K562 (cell line): Measurements from ENCODE around the gene FTSJ3. TPM values are rescaled to one million over a fixed set of nuclear protein-coding genes. Genes with fewer than 3 reads are reported as not detected.
A peak's percentile ranks its signal among the peaks of the same experiment; 100 is the strongest.

ENCODE experiments used
- KDM2B ChIP-seq: fragments of 250-450 bp; sonication (Bioruptor Pico); IDR thresholded peaks from 2 replicates; pipeline ENCODE4 v1.8.0; 2021; ENCODE audit warnings: mild to moderate bottlenecking, moderate library complexity
- SMAD4 ChIP-seq: fragments of 250-450 bp; sonication (Bioruptor Pico); conservative IDR thresholded peaks from 2 replicates; pipeline ENCODE4 v1.8.0; 2021; ENCODE audit warnings: inconsistent platforms, mild to moderate bottlenecking, moderate library complexity
- ZBTB40 ChIP-seq, 2 experiments: fragments of 450-650 bp in 1 of 2; sonication (generic) in 1 of 2; formaldehyde crosslinking in 1 of 2; IDR thresholded peaks; 2 replicates each; pipeline versions ENCODE4 v1.7.1 to v1.9.0; 2016 to 2022; ENCODE audit warnings: inconsistent platforms in 1 of 2, mild to moderate bottlenecking in 1 of 2, missing genetic modification reagents in 1 of 2
- ZNF263 ChIP-seq: sonication (generic); formaldehyde crosslinking; IDR thresholded peaks from 2 replicates; pipeline ENCODE4 v1.8.0; 2022; ENCODE audit warnings: mild to moderate bottlenecking, missing genetic modification reagents, borderline replicate concordance
- polyA plus RNA-seq, 8 experiments: library from polyadenylated mRNA; depleted of rRNA in 4 of 8; stranded (reverse) in 5 of 8; unstranded in 3 of 8; fragments of >200 nt; fragmentation: Nextera tagmentation in 2 of 8; fragmentation: Illumina TruSeq in 1 of 8; extraction: Ambion mirVana in 2 of 8; extraction: Trizol in 1 of 8; gene quantifications; 2 replicates each; pipeline versions ENCODE4 v1.2.1 to v1.2.3, GENCODE V29; 2011 to 2014; ENCODE audit warnings: inconsistent platforms in 1 of 8, missing spikeins in 1 of 8
- total RNA-seq, 7 experiments: library from RNA; depleted of rRNA in 6 of 7; stranded (reverse); fragments of >200 nt in 6 of 7; fragmentation: Illumina TruSeq in 2 of 7; extraction: Trizol in 2 of 7; gene quantifications; 2 replicates each; pipeline versions ENCODE4 v1.2.1 to v1.2.3, GENCODE V29; 2011 to 2021; ENCODE audit warnings: low replicate concordance in 1 of 7
- TF ChIP-seq, protein P1 (sequence below), 3 experiments: fragments of 200-800 bp in 1 of 3; fragments of 250-450 bp in 1 of 3; fragments of 450-650 bp in 1 of 3; sonication (Bioruptor Pico) in 1 of 3; sonication (Bioruptor generic) in 1 of 3; formaldehyde crosslinking in 1 of 3; IDR thresholded peaks; 2 replicates each; pipeline versions ENCODE4 v1.6.1 to v1.8.0; 2016 to 2022; ENCODE audit warnings: mild to moderate bottlenecking in 2 of 3, missing genetic modification characterization in 2 of 3, missing compliant biosample characterization in 1 of 3, moderate library complexity in 1 of 3
- TF ChIP-seq, protein P2 (sequence below): conservative IDR thresholded peaks from 2 replicates; pipeline ENCODE4 v1.6.1; 2011; ENCODE audit warnings: low read depth, mild to moderate bottlenecking, low read length; ENCODE audit not compliant: control insufficient read depth
- TF ChIP-seq, protein P3 (sequence below), 2 experiments: fragments of 450-650 bp; conservative IDR thresholded peaks; 2 replicates each; pipeline ENCODE4 v1.6.1; 2017; ENCODE audit warnings: mild to moderate bottlenecking in 2 of 2, moderate library complexity in 2 of 2

The FTSJ3 gene
- total and polyA plus RNA-seq, 9 of the 15 experiments (the other 6 are each of a cell fraction or from before 2014, with no cell fraction given) = 18.0 to 65.6 (median 52.4) TPM

DNA sequence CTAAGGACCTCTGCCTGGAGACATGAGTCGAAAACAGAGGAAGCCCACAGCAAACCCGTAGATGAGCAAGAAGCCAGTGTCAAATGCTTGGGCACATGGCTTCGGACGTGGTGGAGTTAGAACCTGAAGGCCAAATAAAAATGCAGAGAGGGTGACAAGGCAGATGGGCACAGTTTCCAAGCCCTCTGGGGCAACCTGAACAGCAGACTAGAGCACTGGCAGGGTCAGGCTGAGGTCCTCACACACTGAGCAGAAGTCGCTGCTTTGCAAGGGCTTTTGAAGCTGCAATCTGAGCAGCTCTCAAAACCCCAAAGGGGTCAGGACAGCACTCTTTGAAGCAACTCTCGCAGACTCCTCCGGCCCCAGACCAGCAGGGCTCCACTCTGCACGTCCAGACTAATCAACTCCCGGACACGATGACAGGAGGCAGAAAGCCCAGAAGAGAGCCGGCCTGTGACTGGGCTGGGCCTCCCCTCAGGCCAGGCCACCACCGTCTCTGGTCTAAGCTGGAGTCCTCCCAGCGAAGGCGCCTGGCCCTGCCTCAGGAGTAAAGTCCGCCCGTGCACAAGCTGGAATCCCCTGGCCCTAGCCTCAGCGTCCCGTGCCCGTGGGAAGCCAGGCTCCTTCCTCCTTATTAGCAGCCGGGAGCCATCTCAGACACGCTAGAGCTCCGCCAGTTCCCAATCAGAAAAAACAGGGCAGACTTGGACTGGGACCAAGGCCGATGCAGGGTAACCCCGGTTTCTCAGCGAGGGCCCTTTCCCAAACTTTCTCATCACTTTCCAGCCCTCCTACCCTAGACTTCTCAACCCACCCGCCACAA lies 14.1 kb upstream of the FTSJ3 start (continued):
- TF ChIP-seq, protein P1, sequence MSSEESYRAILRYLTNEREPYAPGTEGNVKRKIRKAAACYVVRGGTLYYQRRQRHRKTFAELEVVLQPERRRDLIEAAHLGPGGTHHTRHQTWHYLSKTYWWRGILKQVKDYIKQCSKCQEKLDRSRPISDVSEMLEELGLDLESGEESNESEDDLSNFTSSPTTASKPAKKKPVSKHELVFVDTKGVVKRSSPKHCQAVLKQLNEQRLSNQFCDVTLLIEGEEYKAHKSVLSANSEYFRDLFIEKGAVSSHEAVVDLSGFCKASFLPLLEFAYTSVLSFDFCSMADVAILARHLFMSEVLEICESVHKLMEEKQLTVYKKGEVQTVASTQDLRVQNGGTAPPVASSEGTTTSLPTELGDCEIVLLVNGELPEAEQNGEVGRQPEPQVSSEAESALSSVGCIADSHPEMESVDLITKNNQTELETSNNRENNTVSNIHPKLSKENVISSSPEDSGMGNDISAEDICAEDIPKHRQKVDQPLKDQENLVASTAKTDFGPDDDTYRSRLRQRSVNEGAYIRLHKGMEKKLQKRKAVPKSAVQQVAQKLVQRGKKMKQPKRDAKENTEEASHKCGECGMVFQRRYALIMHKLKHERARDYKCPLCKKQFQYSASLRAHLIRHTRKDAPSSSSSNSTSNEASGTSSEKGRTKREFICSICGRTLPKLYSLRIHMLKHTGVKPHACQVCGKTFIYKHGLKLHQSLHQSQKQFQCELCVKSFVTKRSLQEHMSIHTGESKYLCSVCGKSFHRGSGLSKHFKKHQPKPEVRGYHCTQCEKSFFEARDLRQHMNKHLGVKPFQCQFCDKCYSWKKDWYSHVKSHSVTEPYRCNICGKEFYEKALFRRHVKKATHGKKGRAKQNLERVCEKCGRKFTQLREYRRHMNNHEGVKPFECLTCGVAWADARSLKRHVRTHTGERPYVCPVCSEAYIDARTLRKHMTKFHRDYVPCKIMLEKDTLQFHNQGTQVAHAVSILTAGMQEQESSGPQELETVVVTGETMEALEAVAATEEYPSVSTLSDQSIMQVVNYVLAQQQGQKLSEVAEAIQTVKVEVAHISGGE (CRISPR knock-in tag; IDR thresholded peaks at IDR 0.05) = 0 out of 6 replicates have a peak, but pooled peaks of 1 of the 3 experiments have one; percentile 15
- peak; percentile 30; the same call in 1 of the 2 replicates for TF ChIP-seq ZNF263 (CRISPR knock-in tag)
- TF ChIP-seq, protein P2, sequence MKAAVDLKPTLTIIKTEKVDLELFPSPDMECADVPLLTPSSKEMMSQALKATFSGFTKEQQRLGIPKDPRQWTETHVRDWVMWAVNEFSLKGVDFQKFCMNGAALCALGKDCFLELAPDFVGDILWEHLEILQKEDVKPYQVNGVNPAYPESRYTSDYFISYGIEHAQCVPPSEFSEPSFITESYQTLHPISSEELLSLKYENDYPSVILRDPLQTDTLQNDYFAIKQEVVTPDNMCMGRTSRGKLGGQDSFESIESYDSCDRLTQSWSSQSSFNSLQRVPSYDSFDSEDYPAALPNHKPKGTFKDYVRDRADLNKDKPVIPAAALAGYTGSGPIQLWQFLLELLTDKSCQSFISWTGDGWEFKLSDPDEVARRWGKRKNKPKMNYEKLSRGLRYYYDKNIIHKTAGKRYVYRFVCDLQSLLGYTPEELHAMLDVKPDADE = 0 out of 2 replicates have a peak, but pooled peaks have one; percentile 46
- TF ChIP-seq SMAD4 (CRISPR knock-in tag) = 0 out of 2 replicates have a peak, but pooled peaks have one; percentile 6
- peak; percentile 26; the same call in 1 of the 2 replicates for TF ChIP-seq ZBTB40 (IDR thresholded peaks at IDR 0.05)
- no peak for TF ChIP-seq ZBTB40 (CRISPR knock-in tag; IDR thresholded peaks at IDR 0.05)
- no peak for TF ChIP-seq KDM2B (CRISPR knock-in tag)
- TF ChIP-seq, protein P3, sequence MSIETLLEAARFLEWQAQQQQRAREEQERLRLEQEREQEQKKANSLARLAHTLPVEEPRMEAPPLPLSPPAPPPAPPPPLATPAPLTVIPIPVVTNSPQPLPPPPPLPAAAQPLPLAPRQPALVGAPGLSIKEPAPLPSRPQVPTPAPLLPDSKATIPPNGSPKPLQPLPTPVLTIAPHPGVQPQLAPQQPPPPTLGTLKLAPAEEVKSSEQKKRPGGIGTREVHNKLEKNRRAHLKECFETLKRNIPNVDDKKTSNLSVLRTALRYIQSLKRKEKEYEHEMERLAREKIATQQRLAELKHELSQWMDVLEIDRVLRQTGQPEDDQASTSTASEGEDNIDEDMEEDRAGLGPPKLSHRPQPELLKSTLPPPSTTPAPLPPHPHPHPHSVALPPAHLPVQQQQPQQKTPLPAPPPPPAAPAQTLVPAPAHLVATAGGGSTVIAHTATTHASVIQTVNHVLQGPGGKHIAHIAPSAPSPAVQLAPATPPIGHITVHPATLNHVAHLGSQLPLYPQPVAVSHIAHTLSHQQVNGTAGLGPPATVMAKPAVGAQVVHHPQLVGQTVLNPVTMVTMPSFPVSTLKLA (conservative IDR thresholded peaks at IDR 0.05) = 0 out of 4 replicates have a peak, but pooled peaks of 1 of the 2 experiments have one; percentile 36
